GM12865 (cell line): ENCODE measurements around the gene CTDP1.

Experiments
- DNase-seq: peaks from one replicate; pipeline ENCODE4 v3.0.0; 2010; ENCODE audit warnings: low read depth
- H3K4me3 ChIP-seq: 2 replicates; pipeline ENCODE4 v1.5.1; 2011; ENCODE audit warnings: mild to moderate bottlenecking, low read depth, low read length, control low read depth
- TF ChIP-seq, protein P1 (sequence below): IDR thresholded peaks from 2 replicates; pipeline ENCODE4 v1.5.1; 2011; ENCODE audit warnings: low read length, control low read depth, low read depth, inconsistent platforms; ENCODE audit not compliant: insufficient read depth; ENCODE audit errors: missing control alignments

The CTDP1 gene

DNA sequence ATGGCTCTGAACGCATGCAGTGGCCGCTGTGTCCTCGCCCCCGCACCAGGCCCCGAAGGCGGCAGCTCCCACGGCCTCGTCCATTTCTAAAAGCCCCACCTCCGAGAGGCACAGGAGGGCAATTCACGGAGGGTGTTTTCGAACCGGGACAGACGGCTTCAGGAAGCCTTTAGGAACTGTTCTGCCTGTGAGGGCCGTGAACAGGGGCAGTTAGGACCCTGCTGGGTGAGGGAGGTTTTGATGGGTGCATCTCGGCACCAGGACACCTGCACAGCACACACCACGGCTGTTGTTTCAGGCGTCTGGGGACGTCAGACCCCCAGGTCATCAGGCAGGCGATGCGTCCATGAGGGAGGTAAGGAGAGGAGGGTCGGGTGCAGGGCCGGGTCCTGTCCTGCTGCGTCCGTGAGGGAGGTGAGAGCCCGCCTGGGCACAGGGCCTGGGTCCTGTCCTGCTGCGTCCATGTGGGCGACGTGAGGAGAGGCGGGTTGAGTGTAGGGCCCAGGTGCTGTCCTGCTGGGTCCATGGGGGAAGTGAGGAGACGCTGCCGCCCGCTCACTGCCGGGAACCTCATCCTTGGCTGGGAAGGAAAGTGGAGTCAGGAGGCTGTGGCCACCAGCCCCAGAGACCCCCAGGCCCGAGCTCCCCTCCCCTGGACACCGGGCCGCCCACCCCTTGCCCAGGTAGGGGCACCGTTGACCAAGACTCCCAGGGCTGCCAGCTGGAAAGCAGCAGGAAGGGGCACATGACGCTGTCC lies 92.7 kb downstream of the CTDP1 start:
- TF ChIP-seq, protein P1, sequence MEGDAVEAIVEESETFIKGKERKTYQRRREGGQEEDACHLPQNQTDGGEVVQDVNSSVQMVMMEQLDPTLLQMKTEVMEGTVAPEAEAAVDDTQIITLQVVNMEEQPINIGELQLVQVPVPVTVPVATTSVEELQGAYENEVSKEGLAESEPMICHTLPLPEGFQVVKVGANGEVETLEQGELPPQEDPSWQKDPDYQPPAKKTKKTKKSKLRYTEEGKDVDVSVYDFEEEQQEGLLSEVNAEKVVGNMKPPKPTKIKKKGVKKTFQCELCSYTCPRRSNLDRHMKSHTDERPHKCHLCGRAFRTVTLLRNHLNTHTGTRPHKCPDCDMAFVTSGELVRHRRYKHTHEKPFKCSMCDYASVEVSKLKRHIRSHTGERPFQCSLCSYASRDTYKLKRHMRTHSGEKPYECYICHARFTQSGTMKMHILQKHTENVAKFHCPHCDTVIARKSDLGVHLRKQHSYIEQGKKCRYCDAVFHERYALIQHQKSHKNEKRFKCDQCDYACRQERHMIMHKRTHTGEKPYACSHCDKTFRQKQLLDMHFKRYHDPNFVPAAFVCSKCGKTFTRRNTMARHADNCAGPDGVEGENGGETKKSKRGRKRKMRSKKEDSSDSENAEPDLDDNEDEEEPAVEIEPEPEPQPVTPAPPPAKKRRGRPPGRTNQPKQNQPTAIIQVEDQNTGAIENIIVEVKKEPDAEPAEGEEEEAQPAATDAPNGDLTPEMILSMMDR: no peak
- no peak overlapping the region for H3K4me3 ChIP-seq
- DNase-seq: no peak

GRCh38 chr18:79772865-79773696 lies 93.5 kb downstream of the CTDP1 start:
- TF ChIP-seq, protein P1: no peak
- DNase-seq: no peak
- no peak overlapping the region for H3K4me3 ChIP-seq

DNA sequence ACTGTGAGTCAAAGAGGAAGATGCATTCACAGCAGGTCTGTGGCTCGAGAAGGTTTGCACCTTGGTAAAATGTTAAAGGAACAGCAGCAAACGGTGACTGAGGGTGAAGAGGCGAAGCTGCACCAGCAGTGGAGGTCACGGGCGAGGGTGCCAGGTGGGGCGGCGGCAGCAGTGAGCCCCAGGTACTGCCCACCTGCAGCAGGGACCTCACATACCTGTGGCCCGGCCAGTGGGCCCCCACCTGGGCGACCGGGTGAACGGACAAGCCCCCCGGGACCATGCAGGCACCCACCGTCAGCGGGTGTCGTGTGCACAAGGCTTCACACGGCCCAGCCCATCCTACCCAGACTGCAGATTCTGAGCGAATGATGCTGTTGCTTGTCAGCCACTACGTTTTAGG lies 94.5 kb downstream of the CTDP1 start:
- TF ChIP-seq, protein P1: no peak
- no peak overlapping the region for H3K4me3 ChIP-seq
- DNase-seq: no peak

- DNase-seq: no peak
- no peak overlapping the region for H3K4me3 ChIP-seq
- TF ChIP-seq, protein P1: no peak
Observed at GRCh38 chr18:79775441-79776221, 96.0 kb downstream of the CTDP1 start.

DNA sequence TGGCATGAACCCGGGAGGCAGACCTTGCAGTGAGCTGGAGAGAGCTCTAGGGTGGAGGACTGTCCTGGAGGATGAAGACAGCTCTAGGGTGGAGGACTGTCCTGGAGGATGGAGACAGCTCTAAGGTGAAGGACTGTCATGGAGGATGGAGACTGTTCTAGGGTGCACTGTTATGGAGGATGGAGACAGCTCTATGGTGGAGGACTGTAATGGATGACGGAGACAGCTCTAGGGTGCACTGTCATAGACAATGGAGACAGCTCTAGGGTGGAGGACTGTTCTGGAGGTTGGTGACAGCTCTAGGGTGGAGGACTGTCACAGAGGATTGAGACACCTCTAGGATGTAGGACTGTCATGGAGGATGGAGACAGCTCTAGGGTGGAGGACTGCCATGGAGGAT lies 97.1 kb downstream of the CTDP1 start:
- no peak overlapping the region for H3K4me3 ChIP-seq
- TF ChIP-seq, protein P1: no peak

DNA sequence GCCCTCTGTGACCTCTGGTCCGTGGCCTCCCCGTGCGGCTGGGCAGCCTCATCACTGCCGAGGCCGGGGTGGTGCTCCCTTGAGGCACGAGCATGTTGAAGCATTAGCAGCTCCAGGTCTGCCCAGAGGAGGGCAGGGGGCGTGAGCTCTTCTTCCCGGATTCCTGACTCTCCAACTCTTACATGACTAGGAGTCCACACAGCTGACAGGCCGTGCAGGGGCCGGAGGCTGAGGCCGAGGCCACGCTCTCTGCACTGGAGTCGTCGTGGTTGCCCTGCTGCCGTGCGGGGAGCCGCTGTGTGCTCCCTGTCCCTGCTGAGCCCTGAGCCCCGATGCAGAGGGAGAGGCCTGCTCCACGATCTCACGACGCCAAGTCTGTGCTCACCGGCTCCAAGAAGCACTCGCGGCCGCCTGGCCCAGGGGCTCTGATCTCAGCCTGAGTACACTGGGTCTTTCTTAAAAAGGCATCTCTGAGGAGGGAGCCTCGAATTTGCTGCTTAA lies 98.7 kb downstream of the CTDP1 start:
- DNase-seq: no peak
- no peak overlapping the region for H3K4me3 ChIP-seq
- TF ChIP-seq, protein P1: no peak

More for the DNA sequence above, 97.1 kb downstream of the CTDP1 start:
- no peak for DNase-seq
